ENCODE data around the gene SORL1.
"Not testable (repeated sequence)": the region's sequence is repeated elsewhere in the genome, so short reads cannot be mapped to it uniquely, and the experiment has no call there.

The SORL1 gene

GRCh38 chr11:121451986-121452608 lies at the start of gene SORL1:
Gene SORL1 (plus strand): TSS chr11:121452314. CDS start chr11:121452332, 18 bp downstream.
- DNase-seq (ENCODE audit: low spot score), result peak; percentile 81

GRCh38 chr11:121405646-121406045 lies 46.5 kb upstream of the SORL1 start:
- no peak for DNase-seq (ENCODE audit: low spot score)

- no peak for DNase-seq (ENCODE audit: low spot score)
Measured at GRCh38 chr11:121406291-121406690, 45.8 kb upstream of the SORL1 start.

GRCh38 chr11:121408830-121409229 lies 43.3 kb upstream of the SORL1 start:
- DNase-seq (ENCODE audit: low spot score), result no peak

- not testable (repeated sequence) for DNase-seq (ENCODE audit: low spot score)
Measured at GRCh38 chr11:121410041-121410440, 42.1 kb upstream of the SORL1 start.

- not testable (repeated sequence) for DNase-seq (ENCODE audit: low spot score)
Measured at GRCh38 chr11:121411330-121411729, 40.8 kb upstream of the SORL1 start.

- DNase-seq (ENCODE audit: low spot score), result no peak
Measured at GRCh38 chr11:121412000-121412587, 40.0 kb upstream of the SORL1 start.

- no peak for DNase-seq (ENCODE audit: low spot score)
Measured at GRCh38 chr11:121412711-121413415, 39.3 kb upstream of the SORL1 start.

GRCh38 chr11:121414141-121414913 lies 37.8 kb upstream of the SORL1 start:
- no peak for DNase-seq (ENCODE audit: low spot score)

- DNase-seq (ENCODE audit: low spot score), result peak; percentile 43
Measured at GRCh38 chr11:121415856-121416255, 36.3 kb upstream of the SORL1 start.

GRCh38 chr11:121417055-121417551 lies 35.0 kb upstream of the SORL1 start:
- peak; percentile 87 for DNase-seq (ENCODE audit: low spot score)

- no peak for DNase-seq (ENCODE audit: low spot score)
Measured at GRCh38 chr11:121417607-121418006, 34.5 kb upstream of the SORL1 start.

GRCh38 chr11:121418625-121419114 lies 33.4 kb upstream of the SORL1 start:
- no peak for DNase-seq (ENCODE audit: low spot score)

- no peak for DNase-seq (ENCODE audit: low spot score)
Measured at GRCh38 chr11:121419836-121420235, 32.3 kb upstream of the SORL1 start.

- no peak for DNase-seq (ENCODE audit: low spot score)
Measured at GRCh38 chr11:121420398-121420797, 31.7 kb upstream of the SORL1 start.

- DNase-seq (ENCODE audit: low spot score), result no peak
Measured at GRCh38 chr11:121421149-121421901, 30.8 kb upstream of the SORL1 start.

- DNase-seq (ENCODE audit: low spot score), result no peak
Measured at GRCh38 chr11:121422675-121423074, 29.4 kb upstream of the SORL1 start.

GRCh38 chr11:121425828-121426227 lies 26.3 kb upstream of the SORL1 start:
- no peak for DNase-seq (ENCODE audit: low spot score)

GRCh38 chr11:121426476-121427399 lies 25.4 kb upstream of the SORL1 start:
- DNase-seq (ENCODE audit: low spot score), result peak; percentile 47

- no peak for DNase-seq (ENCODE audit: low spot score)
Measured at GRCh38 chr11:121427400-121427744, 24.7 kb upstream of the SORL1 start.
